Measurements from ENCODE around the gene PLEKHG4B. TPM values are rescaled to one million over a fixed set of nuclear protein-coding genes. Genes with fewer than 3 reads are reported as not detected.

PLEKHG4B gene
- total and polyA plus RNA-seq, 2 of the 8 experiments (the other 6 are each of a cell fraction or from before 2014, with no cell fraction given) = 31.1 to 43.6 TPM

DNA sequence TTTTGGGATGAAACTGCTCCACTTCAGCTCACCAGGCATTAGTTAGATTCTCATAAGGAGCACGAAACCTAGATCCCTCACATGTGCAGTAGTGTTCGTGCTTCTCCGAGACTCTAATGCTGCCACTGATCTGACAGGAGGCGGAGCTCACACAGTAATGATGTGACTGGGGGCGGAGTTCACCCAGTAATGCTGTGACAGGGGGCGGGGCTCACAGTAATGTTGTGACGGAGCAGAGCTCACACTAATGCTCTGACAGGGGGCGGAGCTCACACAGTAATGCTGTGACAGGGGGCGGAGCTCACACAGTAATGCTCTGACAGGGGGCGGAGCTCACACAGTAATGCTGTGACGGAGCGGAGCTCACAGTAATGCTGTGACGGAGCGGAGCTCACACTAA is 72.3 kb downstream of the PLEKHG4B start:
- Histone ChIP-seq H3K9ac (replicated peaks in 1 of 4; ENCODE audit: extremely low read depth in 1 of 4, low read depth in 3 of 4, low read length in 3 of 4) (no peak overlapping the region), H4K8ac (ENCODE audit: extremely low read depth, insufficient read depth, low read length) (no peak overlapping the region), H3K56ac (replicated peaks; ENCODE audit: insufficient read length, low read depth, low read length) (no peak overlapping the region), H2BK120ac (replicated peaks; ENCODE audit: low read depth, low read length) (no peak overlapping the region), H3K4me3 (ENCODE audit: extremely low read depth in 1 of 4, insufficient read depth in 2 of 4, low read depth in 3 of 4, low read length in 4 of 4) (no peak overlapping the region), H3K23me2 (ENCODE audit: low read depth, low read length) (no peaks in the 10 kb centered on the region), H2BK20ac (ENCODE audit: low read length) (no peak overlapping the region), H3K23ac (ENCODE audit: insufficient read length) (no peak overlapping the region), H3K36me3 (ENCODE audit: control insufficient read depth in 2 of 4, insufficient read depth in 4 of 4, low read length in 3 of 4) (peaks cover 2 to 36% (median 9%) of the 10 kb centered on the region in 4 experiments; a peak in 5 of 8 replicates), H2BK12ac (ENCODE audit: low read depth, low read length) (no peak overlapping the region), H4K20me1 (replicated peaks in 1 of 2; ENCODE audit: control insufficient read depth in 1 of 2, insufficient read depth in 2 of 2, low read length in 2 of 2) (peaks cover under 1 to 5% of the 10 kb centered on the region in 2 experiments), H3K79me1 (ENCODE audit: low read depth, low read length) (no peaks in the 10 kb centered on the region), H3K9me3 (ENCODE audit: insufficient read depth in 2 of 2, low read depth in 1 of 2, low read length in 1 of 2) (peaks cover 0 to 4% of the 10 kb centered on the region in 2 experiments; a peak in 1 of 4 replicates), H3K14ac (ENCODE audit: insufficient read length) (no peak overlapping the region), H3K27ac (ENCODE audit: low read depth, low read length) (no peak overlapping the region), H3K18ac (ENCODE audit: extremely low read depth, low read length) (no peak overlapping the region), H3K4me2 (ENCODE audit: insufficient read depth in 1 of 2, low read depth in 2 of 2, low read length in 2 of 2) (no peak overlapping the region), H2BK15ac (ENCODE audit: low read length) (no peak overlapping the region), H2AK5ac (ENCODE audit: low read depth, low read length) (no peak overlapping the region), H3K79me2 (ENCODE audit: control insufficient read depth in 1 of 2, insufficient read depth in 2 of 2, low read length in 2 of 2) (no peaks in the 10 kb centered on the region), H4K91ac (replicated peaks; ENCODE audit: insufficient read length, low read length) (no peak overlapping the region), H4K5ac (ENCODE audit: insufficient read length, low read depth, low read length) (no peak overlapping the region), H3K27me3 (replicated peaks in 1 of 4; ENCODE audit: control insufficient read depth in 3 of 4, extremely low read depth in 1 of 4, insufficient read depth in 3 of 4, low read length in 3 of 4) (no peaks in the 10 kb centered on the region), H3K4ac (replicated peaks; ENCODE audit: insufficient read length, low read depth, low read length) (no peak overlapping the region), H3K4me1 (replicated peaks in 1 of 4; ENCODE audit: control insufficient read depth in 3 of 4, insufficient read depth in 4 of 4, low read length in 3 of 4) (no peaks in the 10 kb centered on the region), H2BK5ac (ENCODE audit: low read depth, low read length) (no peak overlapping the region), H2AFZ (ENCODE audit: low read length) (no peak overlapping the region)
- ChIA-PET POLR2A (ENCODE audit: partially characterized antibody) (interaction anchor here (0.8 to 2.1 kb wide), 2 partner anchors 21 to 302 kb away, joined by 3 to 5 read pairs; no protein-coding TSS in a partner anchor), CTCF (ENCODE audit: partially characterized antibody) (interaction anchor here (1.1 kb wide), 1 partner anchor 21 kb away, joined by 3 read pairs; no protein-coding TSS in a partner anchor)
- no peak for FAIRE-seq
- no peak for TF ChIP-seq RAD21 (IDR thresholded peaks at IDR 0.05 in 1 of 2, conservative IDR thresholded peaks at IDR 0.05 in 1 of 2; ENCODE audit: low read depth in 2 of 2, low read length in 2 of 2)
- TF ChIP-seq EZH2 (IDR thresholded peaks at IDR 0.05; ENCODE audit: low read depth, low read length, severe bottlenecking) = no peak
- TF ChIP-seq, protein P1, sequence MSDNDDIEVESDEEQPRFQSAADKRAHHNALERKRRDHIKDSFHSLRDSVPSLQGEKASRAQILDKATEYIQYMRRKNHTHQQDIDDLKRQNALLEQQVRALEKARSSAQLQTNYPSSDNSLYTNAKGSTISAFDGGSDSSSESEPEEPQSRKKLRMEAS (IDR thresholded peaks at IDR 0.05) = no peak
- DNase-seq (ENCODE audit: low read depth in 1 of 2, low spot score in 2 of 2) = no peak
- WGBS, 2 experiments (ENCODE audit: extremely low coverage in 1 of 2, insufficient coverage in 1 of 2, insufficient read length in 1 of 2, insufficient replicate concordance in 2 of 2, low coverage in 1 of 2, low lambda C conversion rate in 2 of 2, missing lambda C conversion rate in 1 of 2) = 90% methylated on average over 13 of the region's 14 CpGs; no CpG with 5 or more reads in 1 of the 2 experiments
